ENCODE data around the gene HAUS6.
"Not testable (repeated sequence)": the region's sequence is repeated elsewhere in the genome, so short reads cannot be mapped to it uniquely, and the experiment has no call there.

The HAUS6 gene

DNA sequence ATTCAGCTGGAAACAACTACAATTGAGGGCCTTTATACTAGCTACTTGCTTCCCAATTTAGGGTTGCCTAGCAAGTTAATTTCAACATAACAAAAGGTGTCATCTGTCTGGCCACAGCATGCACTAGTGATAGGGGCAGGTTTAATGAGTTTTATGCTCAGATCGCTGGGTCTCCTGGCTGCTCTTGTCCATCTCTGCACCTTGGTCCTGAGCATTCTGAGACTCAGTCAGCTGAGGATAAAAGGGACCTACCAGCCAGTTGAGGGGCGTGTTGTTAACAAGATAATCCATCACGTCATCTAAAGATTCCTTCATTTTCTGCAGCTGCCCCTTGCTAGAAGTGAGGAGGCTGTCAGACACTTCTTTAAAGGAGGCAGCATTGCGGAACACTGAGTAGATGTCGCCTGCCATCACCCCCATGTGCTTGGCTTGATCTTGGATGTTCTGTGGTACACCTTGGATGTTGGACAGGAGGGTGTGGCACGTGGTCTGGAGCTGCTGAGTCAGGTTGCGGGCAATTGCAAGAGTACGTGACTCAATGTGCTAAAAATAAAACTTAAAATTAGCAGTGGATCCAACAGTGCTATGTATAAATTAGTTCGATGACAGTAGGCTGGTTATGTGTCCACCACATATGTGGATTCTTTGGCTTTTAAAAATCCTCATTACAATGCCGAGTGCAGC is 13.5 kb upstream of the HAUS6 start:
- DNase-seq (ENCODE audit: low read depth): no peak

DNA sequence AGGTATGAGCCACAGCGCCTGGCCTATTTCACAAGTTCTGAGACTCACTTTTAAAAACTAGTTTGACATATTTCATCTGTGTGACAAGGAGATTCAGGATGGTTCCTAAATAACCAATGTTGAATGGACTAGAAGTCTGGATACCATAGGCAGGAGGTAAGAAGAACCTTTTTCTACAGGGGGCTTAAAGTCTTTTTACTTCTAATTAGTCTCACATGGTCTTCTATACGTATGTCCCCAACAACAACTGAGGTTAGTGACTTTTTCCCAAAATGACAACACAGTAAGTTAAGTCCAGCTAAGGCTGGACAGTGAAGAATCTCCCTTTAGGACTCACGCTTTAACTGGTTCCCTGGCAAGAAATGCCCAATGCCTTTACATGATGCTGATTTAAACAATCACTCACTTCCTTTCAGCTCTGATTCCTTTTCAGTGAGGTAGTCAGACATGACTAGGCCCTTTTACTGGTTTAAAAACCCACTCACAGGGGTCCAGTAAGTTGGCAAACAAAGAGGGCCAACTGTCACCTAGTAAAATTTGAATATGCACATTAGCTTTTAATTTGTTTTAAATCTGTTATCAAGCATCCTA is 12.1 kb upstream of the HAUS6 start:
- no peak for DNase-seq (ENCODE audit: low read depth)

DNA sequence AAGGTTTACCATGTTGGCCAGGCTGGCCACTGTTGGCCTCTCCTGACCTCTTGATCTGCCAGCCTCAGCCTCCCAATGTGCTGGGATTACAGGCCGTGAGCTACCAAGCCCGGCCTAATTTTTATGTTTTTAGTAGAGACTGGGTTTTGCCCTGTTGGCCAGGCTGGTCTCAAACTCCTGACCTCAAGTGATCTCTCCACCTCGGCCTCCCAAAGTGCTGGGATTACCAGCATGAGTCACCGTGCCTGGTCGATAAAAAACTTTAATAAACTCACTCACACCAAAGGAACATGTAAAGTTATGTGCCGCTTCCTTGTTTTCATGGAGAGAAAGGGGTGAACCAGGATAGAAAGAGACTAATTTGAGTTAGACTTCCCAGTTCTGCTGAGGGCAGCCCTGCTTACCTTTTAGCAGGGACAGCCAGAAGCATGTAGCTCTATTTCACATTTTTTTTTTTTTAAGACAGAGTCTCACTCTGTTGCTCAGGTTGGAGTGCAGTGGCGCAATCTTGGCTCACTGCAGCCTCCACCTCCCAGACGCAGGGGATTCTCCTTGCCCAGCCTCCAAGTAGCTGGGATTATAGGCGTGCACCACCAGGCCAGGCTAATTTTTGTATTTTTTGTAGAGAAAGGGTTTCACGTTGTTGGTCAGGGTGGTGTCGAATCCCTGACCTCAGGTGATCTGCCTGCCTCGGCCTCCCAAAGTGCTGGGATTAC is 11.4 kb upstream of the HAUS6 start:
- DNase-seq (ENCODE audit: low read depth): no peak

DNA sequence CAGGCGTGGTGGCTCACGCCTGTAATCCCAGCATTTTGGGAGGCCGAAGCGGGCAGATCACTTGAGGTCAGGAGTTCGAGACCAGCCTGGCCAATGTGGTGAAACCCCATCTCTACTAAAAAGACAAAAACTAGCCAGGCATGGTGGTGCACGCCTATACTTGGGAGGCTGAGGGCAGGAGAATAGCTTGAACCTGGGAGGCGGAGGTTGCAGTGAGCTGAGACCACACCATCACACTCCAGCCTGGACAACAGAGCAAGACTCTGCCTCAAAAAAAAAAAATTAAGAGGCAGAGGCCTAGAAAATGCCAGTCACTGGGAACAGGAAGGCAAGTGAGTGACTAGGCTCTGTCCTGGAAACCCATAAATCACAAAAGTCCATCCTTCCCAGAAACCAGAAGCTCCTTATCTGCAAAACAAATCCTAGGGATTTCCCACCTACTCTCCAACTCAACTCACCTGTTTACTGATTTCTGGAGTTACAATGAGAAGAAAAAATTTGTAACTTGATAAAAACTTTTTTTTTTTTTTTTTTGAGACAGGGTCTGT is 10.4 kb upstream of the HAUS6 start:
- not testable (repeated sequence) for DNase-seq (ENCODE audit: low read depth)

DNA sequence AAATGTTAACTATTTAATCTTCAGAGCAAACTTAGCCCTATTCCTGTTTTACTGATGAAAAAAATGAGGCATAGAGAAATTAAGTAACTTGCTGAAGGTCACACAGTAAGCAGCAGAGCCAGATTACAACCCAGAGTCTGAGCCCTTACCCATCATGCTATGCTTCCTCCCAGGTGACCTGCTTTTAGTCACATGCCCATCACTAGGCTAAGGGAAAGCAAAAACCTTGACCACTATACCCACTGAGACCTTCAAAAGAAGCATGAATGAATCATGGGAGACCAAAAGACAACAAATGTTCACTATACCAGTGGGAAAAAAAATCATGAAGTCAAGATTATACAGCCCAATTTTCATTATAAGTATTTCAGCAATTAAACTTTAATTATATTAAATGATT is 5.3 kb upstream of the HAUS6 start:
- DNase-seq (ENCODE audit: low read depth): no peak

DNA sequence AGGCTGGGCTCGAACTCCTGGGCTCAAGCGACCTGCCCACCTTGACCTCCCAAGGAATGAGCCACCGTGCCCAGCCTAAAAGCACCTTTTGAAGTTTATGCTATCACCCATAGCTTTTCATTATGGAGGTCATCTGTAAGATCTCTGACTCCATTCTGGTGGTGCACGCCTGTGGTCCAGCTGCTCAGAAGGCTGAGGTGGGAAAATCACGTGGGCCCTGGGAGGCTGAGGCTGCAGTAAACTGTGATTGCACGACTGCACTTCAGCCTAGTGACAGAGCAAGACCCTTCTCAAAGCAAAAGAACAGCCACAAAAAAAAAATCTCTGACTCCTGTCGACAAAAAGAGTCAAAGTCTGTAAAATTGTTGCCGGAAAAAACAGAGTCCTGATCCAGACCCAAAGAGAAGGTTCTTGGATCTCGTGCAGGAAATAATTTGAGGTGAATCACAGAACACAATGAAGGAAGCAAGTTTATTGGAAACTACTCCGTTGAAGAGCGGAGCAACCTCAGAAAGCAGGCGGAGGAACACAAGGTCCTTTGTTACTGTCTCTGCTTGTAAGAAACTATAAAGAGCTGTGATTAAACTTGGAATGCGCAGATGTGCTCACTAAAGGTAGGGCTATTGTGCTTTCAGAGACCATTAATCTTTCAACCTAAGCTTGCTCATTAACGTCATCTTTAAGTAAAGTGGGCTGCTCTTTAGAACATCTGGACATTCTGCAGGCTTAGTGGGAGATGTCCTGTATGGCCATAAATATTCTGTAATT is 2.0 kb upstream of the HAUS6 start:
- no peak for DNase-seq (ENCODE audit: low read depth)

DNA sequence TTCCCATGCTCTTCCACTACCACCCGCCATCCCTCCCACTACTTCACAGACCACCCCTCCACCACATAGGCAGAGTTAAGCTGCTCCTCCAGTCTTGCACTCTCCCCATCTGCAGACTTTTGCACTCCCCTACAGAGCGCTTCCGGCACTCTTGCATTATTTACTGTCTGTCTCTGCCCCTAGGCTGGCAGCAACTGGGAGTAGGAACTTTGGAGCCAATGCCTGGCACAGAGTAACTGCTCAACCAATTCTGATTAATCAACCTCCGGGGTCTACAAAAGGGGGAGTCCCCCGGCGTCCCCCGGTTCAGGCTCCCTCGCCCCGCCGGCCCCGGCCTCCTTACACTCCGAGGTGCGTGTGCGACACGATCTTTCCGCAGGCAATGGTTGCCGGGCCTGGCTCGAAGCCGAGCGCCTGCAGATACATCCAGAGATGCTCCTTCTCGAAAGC is 498 bp downstream of the HAUS6 start:
- peak; percentile 11 for DNase-seq (ENCODE audit: low read depth)

DNA sequence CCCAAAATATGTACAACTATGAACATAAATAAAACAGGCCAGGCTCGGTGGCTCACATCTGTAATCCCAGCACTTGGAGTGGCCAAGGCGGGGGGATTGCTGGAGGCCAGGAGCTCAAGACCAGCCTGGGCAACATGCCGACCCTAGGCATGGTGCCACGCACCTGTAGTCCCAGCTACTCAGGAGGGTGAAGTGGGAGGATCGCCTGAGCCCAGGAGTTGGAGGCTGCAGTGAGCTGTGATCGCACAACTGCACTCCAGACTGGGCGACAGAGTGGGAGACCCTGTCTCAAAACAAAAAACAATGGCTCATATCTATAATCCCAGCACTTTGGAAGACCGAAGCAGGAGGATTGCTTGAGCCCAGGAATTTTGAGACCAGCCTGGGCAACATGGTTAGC is 1.5 kb downstream of the HAUS6 start:
- DNase-seq (ENCODE audit: low read depth): no peak

DNA sequence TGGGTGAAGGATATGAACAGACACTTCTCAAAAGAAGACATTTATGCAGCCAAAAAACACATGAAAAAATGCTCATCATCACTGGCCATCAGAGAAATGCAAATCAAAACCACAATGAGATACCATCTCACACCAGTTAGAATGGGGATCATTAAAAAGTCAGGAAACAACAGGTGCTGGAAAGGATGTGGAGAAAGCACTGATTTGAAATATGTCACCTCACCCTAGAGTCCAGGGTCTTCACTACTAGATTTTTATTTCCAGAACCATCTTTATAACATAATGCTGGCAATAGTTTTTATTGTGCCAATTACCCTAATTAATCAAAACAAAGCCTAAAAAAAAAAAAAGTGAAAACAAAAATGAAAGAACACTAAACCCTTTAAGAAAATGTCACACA is 5.3 kb downstream of the HAUS6 start:
- not testable (repeated sequence) for DNase-seq (ENCODE audit: low read depth)

DNA sequence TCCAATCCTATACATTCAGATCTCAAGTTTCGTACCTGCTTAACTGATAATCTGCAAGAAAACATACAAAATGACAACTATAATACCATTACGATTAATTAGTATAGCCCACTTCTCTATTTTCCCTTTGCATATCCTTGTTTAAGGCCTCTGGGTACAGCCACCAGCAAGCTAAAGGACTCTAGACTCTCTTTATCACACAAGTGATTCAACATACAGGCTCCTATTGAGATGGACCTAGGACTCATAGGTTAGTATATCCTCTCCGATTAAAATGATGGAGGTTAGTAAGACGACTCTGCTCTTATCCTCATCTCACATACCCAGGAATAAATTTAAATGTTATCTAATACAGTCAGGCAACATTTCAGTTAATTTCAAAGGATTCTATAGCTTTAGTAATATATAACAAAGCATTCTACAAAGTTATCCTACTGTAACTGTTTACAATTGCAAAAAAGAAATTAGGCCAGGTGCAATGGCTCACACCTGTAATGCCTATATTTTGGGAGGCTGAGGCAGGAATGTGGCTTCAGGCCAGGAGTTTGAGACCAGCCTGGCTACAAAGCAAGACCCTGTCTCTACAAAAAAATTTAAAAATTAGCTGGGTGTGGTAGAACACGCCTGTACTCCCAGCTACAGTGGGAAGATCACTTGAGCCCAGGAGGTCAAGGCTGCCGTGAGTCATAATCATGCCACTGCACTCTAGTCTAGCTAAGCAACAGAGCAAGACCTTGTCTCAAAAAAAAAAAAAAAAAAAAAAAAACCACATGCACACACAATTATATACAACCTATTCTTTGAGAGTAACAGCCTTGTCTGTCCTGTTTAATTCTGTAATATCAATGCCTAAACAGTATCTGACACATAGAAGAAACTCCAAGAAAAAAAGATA is 15.4 kb downstream of the HAUS6 start:
- no peak for DNase-seq (ENCODE audit: low read depth)

DNA sequence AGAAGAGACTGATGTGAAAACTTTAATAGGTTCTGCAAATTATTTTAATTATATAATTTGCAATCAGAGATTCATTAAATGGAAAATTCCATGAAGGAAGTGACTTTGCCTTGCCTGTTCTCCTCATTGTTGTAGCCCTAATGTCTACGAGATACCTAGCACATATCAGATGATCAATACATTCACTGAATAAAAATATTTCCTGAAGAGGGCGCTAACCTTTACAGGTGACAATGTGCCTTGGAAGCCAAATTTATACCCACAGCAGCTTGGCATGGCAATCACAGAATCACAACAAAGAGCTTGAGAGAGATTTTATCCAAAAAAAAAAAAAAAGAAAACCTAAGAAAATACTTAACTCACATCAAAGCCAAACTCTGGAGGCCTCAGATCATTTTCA is 17.4 kb downstream of the HAUS6 start:
- DNase-seq (ENCODE audit: low read depth): no peak

DNA sequence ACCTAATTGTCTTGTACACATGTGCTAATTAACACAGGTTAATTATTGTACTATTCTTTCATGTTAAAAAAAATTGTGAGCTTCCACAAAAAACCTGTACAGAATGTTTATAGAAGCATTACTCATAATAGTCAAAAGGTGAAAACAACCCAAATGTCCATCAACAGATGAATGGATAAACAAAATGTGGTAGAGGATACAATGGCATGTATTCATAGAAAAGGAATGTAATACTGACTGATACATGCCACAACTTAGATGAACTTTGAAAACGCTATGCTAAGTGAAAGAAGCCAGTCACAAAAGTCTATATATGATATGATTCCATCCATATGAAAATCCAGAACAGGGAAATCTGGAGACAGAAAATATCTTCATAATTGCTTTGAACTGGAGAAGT is 27.9 kb downstream of the HAUS6 start:
- no peak for DNase-seq (ENCODE audit: low read depth)

DNA sequence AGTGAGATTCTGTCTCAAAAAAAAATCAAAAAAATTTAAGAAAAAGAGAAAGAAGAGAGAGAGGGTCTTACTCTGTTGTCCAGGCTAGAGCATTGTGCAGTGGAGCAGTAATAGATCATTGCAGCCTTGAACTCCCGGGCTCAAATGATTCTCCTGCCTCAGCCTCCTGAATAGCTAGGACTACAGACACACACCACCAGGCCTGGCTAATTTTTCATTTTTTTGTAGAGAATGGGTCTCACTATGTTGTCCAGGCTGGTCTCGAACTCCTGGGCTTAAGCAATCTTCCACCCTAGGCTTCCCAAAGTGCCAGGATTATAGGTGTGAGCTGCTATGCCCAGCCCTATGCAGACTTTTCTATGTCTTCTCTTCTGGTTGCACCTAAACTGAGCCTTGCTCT is 28.5 kb downstream of the HAUS6 start:
- DNase-seq (ENCODE audit: low read depth): no peak

DNA sequence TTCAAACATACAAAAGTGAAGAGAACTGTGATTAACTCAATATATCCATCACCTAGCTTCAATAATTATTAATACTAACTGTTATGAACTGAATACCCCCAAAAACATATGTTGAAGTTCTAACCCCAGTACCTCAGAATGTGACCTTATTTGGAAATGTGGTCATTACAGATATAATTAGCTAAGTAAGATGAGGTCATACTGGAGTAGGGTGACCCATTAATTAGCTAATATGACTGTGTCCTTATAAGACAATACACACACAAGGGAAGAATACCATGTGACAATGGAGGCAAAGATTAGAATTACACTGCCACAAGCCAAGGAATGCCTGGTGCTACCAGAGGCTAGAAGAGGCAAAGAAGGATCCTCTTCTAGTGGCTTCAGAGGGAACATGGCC is 45.7 kb downstream of the HAUS6 start:
- DNase-seq (ENCODE audit: low read depth): no peak

DNA sequence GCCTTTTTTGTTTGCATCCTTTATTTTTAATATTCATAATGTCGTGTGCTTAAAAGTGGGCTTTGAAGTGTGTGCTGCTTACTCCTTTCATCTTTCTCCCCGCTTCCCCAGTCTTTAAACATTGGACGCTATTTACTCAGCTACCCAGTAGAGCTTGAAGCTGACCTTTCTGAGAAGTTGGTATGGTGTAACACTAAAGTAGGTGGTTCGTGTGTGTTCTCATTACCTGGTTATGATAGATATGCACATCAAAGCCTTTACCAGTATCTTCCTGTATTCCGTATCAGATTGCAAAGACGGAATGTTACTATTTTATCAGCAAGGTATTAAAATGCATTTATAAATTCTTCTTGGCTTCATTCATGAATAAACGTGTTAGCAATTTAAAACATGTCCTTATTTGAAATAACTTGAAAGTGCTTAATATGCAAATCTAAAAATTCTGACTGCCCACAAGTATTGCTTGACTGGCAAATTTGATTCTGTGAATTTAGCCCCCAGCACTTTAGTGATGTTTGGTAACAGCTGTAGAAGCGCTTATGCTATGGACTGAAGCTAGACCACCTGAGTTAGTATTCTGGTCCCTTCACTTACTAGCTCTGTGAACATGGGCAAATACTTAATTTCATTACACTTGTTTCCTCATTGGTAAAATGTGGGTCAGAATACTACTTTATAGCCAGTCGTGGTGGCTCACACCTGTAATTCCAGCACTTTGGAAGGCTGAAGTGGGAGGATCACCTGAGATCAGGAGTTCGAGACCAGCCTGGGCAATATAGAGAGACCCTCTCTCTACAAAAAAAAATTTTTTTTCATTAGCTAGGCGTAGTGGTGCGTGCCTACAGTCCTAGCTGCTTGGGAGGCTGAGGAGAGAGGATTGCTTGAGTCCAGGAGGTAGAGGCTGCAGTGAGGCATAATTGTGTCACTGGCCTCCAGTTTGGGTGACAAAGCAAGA is 51.8 kb downstream of the HAUS6 start:
- no peak for DNase-seq (ENCODE audit: low read depth)

DNA sequence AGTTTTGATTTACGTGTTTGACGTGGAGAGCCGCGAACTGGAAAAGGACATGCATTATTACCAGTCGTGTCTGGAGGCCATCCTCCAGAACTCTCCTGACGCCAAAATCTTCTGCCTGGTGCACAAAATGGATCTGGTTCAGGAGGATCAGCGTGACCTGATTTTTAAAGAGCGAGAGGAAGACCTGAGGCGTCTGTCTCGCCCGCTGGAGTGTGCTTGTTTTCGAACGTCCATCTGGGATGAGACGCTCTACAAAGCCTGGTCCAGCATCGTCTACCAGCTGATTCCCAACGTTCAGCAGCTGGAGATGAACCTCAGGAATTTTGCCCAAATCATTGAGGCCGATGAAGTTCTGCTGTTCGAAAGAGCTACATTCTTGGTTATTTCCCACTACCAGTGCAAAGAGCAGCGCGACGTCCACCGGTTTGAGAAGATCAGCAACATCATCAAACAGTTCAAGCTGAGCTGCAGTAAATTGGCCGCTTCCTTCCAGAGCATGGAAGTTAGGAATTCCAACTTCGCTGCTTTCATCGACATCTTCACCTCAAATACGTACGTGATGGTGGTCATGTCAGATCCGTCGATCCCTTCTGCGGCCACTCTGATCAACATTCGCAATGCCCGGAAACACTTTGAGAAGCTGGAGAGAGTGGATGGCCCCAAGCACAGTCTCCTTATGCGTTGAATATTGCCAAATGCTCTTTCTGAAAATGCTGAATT is 52.6 kb downstream of the HAUS6 start:
- DNase-seq (ENCODE audit: low read depth): no peak

DNA sequence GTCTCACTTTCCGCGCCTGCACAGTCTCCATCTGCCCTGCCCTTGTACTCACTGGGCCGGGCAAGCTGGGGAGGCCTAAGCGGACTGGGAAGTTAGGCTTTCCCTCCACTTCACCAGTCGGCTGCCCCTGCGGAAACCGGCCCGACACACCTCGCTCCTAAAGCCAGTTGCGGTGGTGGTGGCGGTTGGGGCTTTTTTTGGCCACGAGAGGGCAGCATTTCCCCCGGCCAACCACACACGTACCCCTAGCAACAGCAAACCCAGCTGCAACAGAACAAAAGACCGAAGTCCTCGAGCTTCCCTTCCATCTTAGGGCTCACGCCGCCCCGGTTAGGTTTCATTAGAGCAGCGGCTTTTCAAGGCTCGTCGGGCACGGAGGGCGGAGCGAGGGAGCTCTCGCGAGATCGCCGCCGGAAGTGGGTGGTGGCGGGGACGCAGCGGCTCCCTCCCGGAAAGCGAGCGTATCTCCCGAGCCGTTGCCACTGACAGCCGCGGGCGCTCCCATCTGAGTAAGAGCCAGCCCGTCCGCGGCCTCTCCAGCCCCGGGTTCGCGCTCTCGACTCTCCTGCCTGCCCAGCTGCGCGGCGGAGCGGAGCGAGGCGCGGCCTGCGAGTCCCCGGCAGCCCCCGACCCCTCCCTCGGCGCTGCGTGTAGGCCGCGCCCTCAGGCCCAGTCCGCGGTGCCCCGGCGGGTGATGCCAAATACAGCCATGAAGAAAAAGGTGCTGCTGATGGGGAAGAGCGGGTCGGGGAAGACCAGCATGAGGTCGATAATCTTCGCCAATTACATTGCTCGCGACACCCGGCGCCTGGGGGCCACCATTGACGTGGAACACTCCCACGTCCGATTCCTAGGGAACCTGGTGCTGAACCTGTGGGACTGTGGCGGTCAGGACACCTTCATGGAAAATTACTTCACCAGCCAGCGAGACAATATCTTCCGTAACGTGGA is 53.5 kb downstream of the HAUS6 start, which contains the start of gene RRAGA:
Gene RRAGA, plus strand, starts transcription at position 462 of the 951 bp plus-strand sequence. Its CDS starts 233 bp downstream, at position 695.
- DNase-seq (ENCODE audit: low read depth): peak; percentile 88

DNA sequence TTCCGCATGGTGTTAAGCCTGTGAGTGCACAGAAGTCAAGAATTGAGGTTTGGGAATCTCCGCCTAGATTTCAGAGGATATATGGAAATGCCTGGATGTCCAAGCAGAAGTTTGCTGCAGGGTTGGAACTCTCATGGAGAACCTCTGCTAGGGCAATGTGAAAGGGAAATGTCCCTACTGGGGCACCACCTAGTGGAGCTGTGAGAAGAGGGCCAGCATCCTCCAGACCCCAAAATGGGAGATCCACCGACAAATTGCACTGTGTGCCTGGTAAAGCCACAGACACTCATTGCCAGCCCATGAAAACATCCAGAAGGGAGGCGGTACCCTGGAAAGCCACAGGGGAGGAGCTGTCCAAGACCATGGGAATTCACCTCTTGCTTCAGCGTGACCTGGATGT is 66.1 kb downstream of the HAUS6 start:
- no peak for DNase-seq (ENCODE audit: low read depth)

Measured in T-helper 22 cell (primary cell).